Measurements from ENCODE around the gene MYO9A. TPM values are rescaled to one million over a fixed set of nuclear protein-coding genes. Genes with fewer than 3 reads are reported as not detected.

The MYO9A gene
- total and polyA plus RNA-seq, 2 experiments from 2014 or later: 22.8 to 32.0 TPM

GRCh38 chr15:71811036-71811736, 306.8 kb downstream of the MYO9A start:
- no peak for DNase-seq (ENCODE audit: low read depth in 1 of 2, low spot score in 1 of 2)
- H3K27ac ChIP-seq: no peak overlapping the region
- H3K27me3 ChIP-seq: no peaks in the 10 kb centered on the region
- no peak for TF ChIP-seq CTCF (IDR thresholded peaks at IDR 0.05; ENCODE audit: low read depth, low read length)
- H3K9me3 ChIP-seq (ENCODE audit: low read depth): no peaks in the 10 kb centered on the region
- H3K4me1 ChIP-seq (ENCODE audit: low read depth): peaks cover 25% of the 10 kb centered on the region
- no peak overlapping the region for H3K4me3 ChIP-seq
- no peaks in the 10 kb centered on the region for H3K36me3 ChIP-seq

GRCh38 chr15:71810256-71811035, 307.5 kb downstream of the MYO9A start, which contains the start of gene NR2E3:
NR2E3 (plus strand) TSS chr15:71810554; CDS start chr15:71810744, 190 bp downstream.
- H3K4me1 ChIP-seq (ENCODE audit: low read depth): peaks cover 25% of the 10 kb centered on the region
- no peak for DNase-seq (ENCODE audit: low read depth in 1 of 2, low spot score in 1 of 2)
- TF ChIP-seq CTCF (IDR thresholded peaks at IDR 0.05; ENCODE audit: low read depth, low read length): no peak
- H3K27ac ChIP-seq: no peak within 1 kb of the TSS
- H3K27me3 ChIP-seq: no peaks in the 10 kb centered on the region
- H3K9me3 ChIP-seq (ENCODE audit: low read depth): no peaks in the 10 kb centered on the region
- no peaks in the 10 kb centered on the region for H3K36me3 ChIP-seq
- no peak within 1 kb of the TSS for H3K4me3 ChIP-seq

GRCh38 chr15:71809346-71809745, 308.6 kb downstream of the MYO9A start:
- no peak for TF ChIP-seq CTCF (IDR thresholded peaks at IDR 0.05; ENCODE audit: low read depth, low read length)
- Histone ChIP-seq H3K27me3 (no peaks in the 10 kb centered on the region), H3K4me1 (ENCODE audit: low read depth) (peaks cover 35% of the 10 kb centered on the region), H3K36me3 (no peaks in the 10 kb centered on the region), H3K4me3 (no peak overlapping the region), H3K27ac (no peak overlapping the region), H3K9me3 (ENCODE audit: low read depth) (no peaks in the 10 kb centered on the region)
- no peak for DNase-seq (ENCODE audit: low read depth in 1 of 2, low spot score in 1 of 2)

- no peaks in the 10 kb centered on the region for H3K27me3 ChIP-seq
- no peaks in the 10 kb centered on the region for H3K9me3 ChIP-seq (ENCODE audit: low read depth)
- H3K36me3 ChIP-seq: no peaks in the 10 kb centered on the region
- H3K4me1 ChIP-seq (ENCODE audit: low read depth): peaks cover 38% of the 10 kb centered on the region
- TF ChIP-seq CTCF (IDR thresholded peaks at IDR 0.05; ENCODE audit: low read depth, low read length): no peak
- H3K27ac ChIP-seq: peak overlapping the region; percentile 18
- DNase-seq (ENCODE audit: low read depth in 1 of 2, low spot score in 1 of 2): peak in 1 of 2 donors; percentile 85
- H3K4me3 ChIP-seq: no peak overlapping the region
Observed at GRCh38 chr15:71808311-71809020, 309.5 kb downstream of the MYO9A start.

GRCh38 chr15:71807691-71808091, 310.3 kb downstream of the MYO9A start:
- peak overlapping the region; percentile 18 for H3K27ac ChIP-seq
- H3K4me3 ChIP-seq: no peak overlapping the region
- no peaks in the 10 kb centered on the region for H3K27me3 ChIP-seq
- H3K36me3 ChIP-seq: no peaks in the 10 kb centered on the region
- peaks cover 38% of the 10 kb centered on the region for H3K4me1 ChIP-seq (ENCODE audit: low read depth)
- peak in 1 of 2 donors; percentile 27 for DNase-seq (ENCODE audit: low read depth in 1 of 2, low spot score in 1 of 2)
- H3K9me3 ChIP-seq (ENCODE audit: low read depth): no peaks in the 10 kb centered on the region
- no peak for TF ChIP-seq CTCF (IDR thresholded peaks at IDR 0.05; ENCODE audit: low read depth, low read length)

Data from cardiac muscle cell (in vitro differentiated cells and primary cell).